Keratinocyte (primary cell): ENCODE data around the gene FTO. TPM values are rescaled to one million over a fixed set of nuclear protein-coding genes. Genes with fewer than 3 reads are reported as not detected.

Experiments used
- DNase-seq: peaks from one replicate; pipeline ENCODE4 v3.0.0-alpha.2; 2011; ENCODE audit warnings: low read depth, missing footprints, low spot score
- FAIRE-seq: peaks from 2 replicates; lab custom pipeline; 2011; peaks lifted over from hg19 to GRCh38; lab: Jason Lieb, UNC
- H2AFZ ChIP-seq: 2 replicates; pipeline ENCODE4 v1.6.0; 2012; ENCODE audit warnings: low read length, control low read depth, inconsistent platforms; ENCODE audit not compliant: control insufficient read depth
- H3K27ac ChIP-seq: 2 replicates; pipeline ENCODE4 v1.5.1; 2011; ENCODE audit warnings: low read length; ENCODE audit not compliant: control insufficient read depth, insufficient read depth
- H3K27me3 ChIP-seq: 3 replicates; pipeline ENCODE4 v1.6.0; 2011; ENCODE audit warnings: low read length; ENCODE audit not compliant: control insufficient read depth, insufficient read depth; ENCODE audit errors: extremely low read depth
- H3K36me3 ChIP-seq, 2 experiments: 2 replicates in 1 of 2; 3 replicates in 1 of 2; pipeline ENCODE4 v1.5.1; 2011; ENCODE audit warnings: low read length in 2 of 2, mild to moderate bottlenecking in 1 of 2; ENCODE audit not compliant: control insufficient read depth in 2 of 2, insufficient read depth in 2 of 2; ENCODE audit errors: extremely low read depth in 1 of 2
- H3K4me1 ChIP-seq: 3 replicates; pipeline ENCODE4 v1.5.1; 2011; ENCODE audit warnings: low read length; ENCODE audit not compliant: control insufficient read depth, insufficient read depth; ENCODE audit errors: extremely low read depth
- H3K4me2 ChIP-seq: 3 replicates; pipeline ENCODE4 v1.6.0; 2011; ENCODE audit warnings: low read depth, low read length; ENCODE audit not compliant: control insufficient read depth, insufficient read depth; ENCODE audit errors: extremely low read depth
- H3K4me3 ChIP-seq, 3 experiments: fragments of 200-600 bp in 1 of 3; sonication (generic) in 1 of 3; 2 replicates in 2 of 3; 3 replicates in 1 of 3; pipeline ENCODE4 v1.5.1; 2011 to 2016; ENCODE audit warnings: low read length in 3 of 3, mild to moderate bottlenecking in 3 of 3, control low read depth in 2 of 3, inconsistent platforms in 1 of 3, low read depth in 1 of 3, mixed read lengths in 1 of 3, mixed run types in 1 of 3, moderate library complexity in 1 of 3; ENCODE audit not compliant: control insufficient read depth in 2 of 3, insufficient read depth in 2 of 3; ENCODE audit errors: extremely low read depth in 1 of 3
- H3K79me2 ChIP-seq: 2 replicates; pipeline ENCODE4 v1.6.0; 2012; ENCODE audit warnings: low read length; ENCODE audit not compliant: control insufficient read depth, insufficient read depth
- H3K9ac ChIP-seq: 3 replicates; pipeline ENCODE4 v1.6.0; 2011; ENCODE audit warnings: low read length; ENCODE audit not compliant: control insufficient read depth, insufficient read depth; ENCODE audit errors: extremely low read depth
- H3K9me1 ChIP-seq: 3 replicates; pipeline ENCODE4 v1.6.0; 2011; ENCODE audit warnings: low read length; ENCODE audit not compliant: control insufficient read depth, insufficient read depth; ENCODE audit errors: extremely low read depth
- H3K9me3 ChIP-seq: 2 replicates; pipeline ENCODE4 v1.5.1; 2012; ENCODE audit warnings: low read depth, low read length; ENCODE audit not compliant: control insufficient read depth
- H4K20me1 ChIP-seq: 3 replicates; pipeline ENCODE4 v1.6.0; 2011; ENCODE audit warnings: low read length; ENCODE audit not compliant: control insufficient read depth, insufficient read depth; ENCODE audit errors: extremely low read depth
- CTCF ChIP-seq, 3 experiments: IDR thresholded peaks in 1 of 3; conservative IDR thresholded peaks in 1 of 3; optimal IDR thresholded peaks in 1 of 3; 2 replicates in 2 of 3; 3 replicates in 1 of 3; pipeline versions ENCODE3 to v1.5.1; 2011; ENCODE audit warnings: low read length in 3 of 3, mild to moderate bottlenecking in 3 of 3, moderate library complexity in 2 of 3, control low read depth in 1 of 3, inconsistent platforms in 1 of 3; ENCODE audit not compliant: insufficient read depth in 2 of 3; ENCODE audit errors: extremely low read depth in 1 of 3
- EZH2 ChIP-seq: IDR thresholded peaks from one replicate; pipeline ENCODE4 v1.6.1; 2012; ENCODE audit warnings: inconsistent platforms, mild to moderate bottlenecking, low read length, moderate library complexity
- dilution Hi-C: fragments of 300-500 bp; cut with MboI; formaldehyde crosslinking; loops from one replicate; pipeline ENCODE4 v1.7.0; 2020; ENCODE audit warnings: low sequenced_read_pairs; ENCODE audit not compliant: extremely low pct_ligation_motif_present
- polyA plus RNA-seq, 5 experiments: library from polyadenylated mRNA; depleted of rRNA in 3 of 5; stranded (reverse) in 3 of 5; stranded (forward) in 1 of 5; unstranded in 1 of 5; fragments of >200 nt; gene quantifications; 1 replicate in 1 of 5; 2 replicates in 3 of 5; 3 replicates in 1 of 5; pipeline versions ENCODE4 v1.2.1 to v1.2.3, GENCODE V29; 2011 to 2012; ENCODE audit warnings: missing spikeins in 2 of 5, low read depth in 1 of 5, low replicate concordance in 1 of 5

The FTO gene
- polyA plus RNA-seq, 1 donor (not counting 4 experiments of a cell fraction or from before 2014, with no cell fraction given) = 56.4 TPM

DNA sequence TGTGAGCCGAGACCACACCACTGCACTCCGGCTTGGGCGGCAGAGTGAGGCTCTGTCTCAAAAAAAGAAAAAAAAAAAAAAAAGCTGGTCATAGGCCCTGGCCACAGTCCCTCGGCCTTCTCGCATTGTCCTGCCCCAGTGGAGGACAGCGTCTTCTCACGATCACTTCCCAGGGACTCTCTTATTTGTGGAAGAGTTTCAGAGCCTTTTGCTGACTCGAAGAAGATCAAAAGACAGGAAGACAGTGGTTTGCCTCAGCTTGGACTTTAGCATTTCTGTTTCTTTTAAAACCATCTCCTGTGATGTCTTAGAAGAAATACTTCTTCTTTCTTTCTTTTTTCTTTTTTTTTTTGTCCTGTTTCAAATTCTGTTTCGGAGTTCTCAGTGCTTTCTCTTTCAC is 210.0 kb downstream of the FTO start:
- Histone ChIP-seq H3K9me3 (no peaks in the 10 kb centered on the region), H3K9ac (no peak overlapping the region), H3K27ac (no peak overlapping the region), H3K9me1 (no peaks in the 10 kb centered on the region), H3K36me3 (no peaks in the 10 kb centered on the region), H3K4me1 (peaks cover 17% of the 10 kb centered on the region), H3K79me2 (no peaks in the 10 kb centered on the region), H2AFZ (no peak overlapping the region), H3K4me2 (no peak overlapping the region), H3K4me3 (no peak overlapping the region), H4K20me1 (no peaks in the 10 kb centered on the region), H3K27me3 (no peaks in the 10 kb centered on the region)
- no peak for FAIRE-seq
- DNase-seq = no peak
- TF ChIP-seq CTCF (optimal IDR thresholded peaks at IDR 0.05 in 1 of 3, IDR thresholded peaks at IDR 0.05 in 1 of 3, conservative IDR thresholded peaks at IDR 0.05 in 1 of 3; ENCODE audit: extremely low read depth in 1 of 3, insufficient read depth in 2 of 3, low read length in 3 of 3) = no peak
- TF ChIP-seq EZH2 = no peak
- dilution Hi-C loops = loop anchor here (5.0 kb wide), 1 partner anchor 33 kb away; no protein-coding TSS in a partner anchor

GRCh38 chr16:53914736-53915135 is 210.8 kb downstream of the FTO start:
- H3K27ac ChIP-seq = no peak overlapping the region
- no peaks in the 10 kb centered on the region for H3K9me3 ChIP-seq
- H2AFZ ChIP-seq = no peak overlapping the region
- no peaks in the 10 kb centered on the region for H3K9me1 ChIP-seq
- no peak for TF ChIP-seq CTCF (optimal IDR thresholded peaks at IDR 0.05 in 1 of 3, IDR thresholded peaks at IDR 0.05 in 1 of 3, conservative IDR thresholded peaks at IDR 0.05 in 1 of 3; ENCODE audit: extremely low read depth in 1 of 3, insufficient read depth in 2 of 3, low read length in 3 of 3)
- no peak for TF ChIP-seq EZH2
- FAIRE-seq (no peak), DNase-seq (no peak)
- peaks cover 17% of the 10 kb centered on the region for H3K4me1 ChIP-seq
- dilution Hi-C loops = loop anchor here (5.0 kb wide), 1 partner anchor 33 kb away; no protein-coding TSS in a partner anchor
- no peak overlapping the region for H3K4me2 ChIP-seq
- H3K27me3 ChIP-seq = no peaks in the 10 kb centered on the region
- no peaks in the 10 kb centered on the region for H3K79me2 ChIP-seq
- H4K20me1 ChIP-seq = no peaks in the 10 kb centered on the region
- H3K4me3 ChIP-seq = no peak overlapping the region
- H3K9ac ChIP-seq = no peak overlapping the region
- H3K36me3 ChIP-seq = no peaks in the 10 kb centered on the region
